ENCODE measurements around the gene AGBL1.

Gene AGBL1

GRCh38 chr15:86772369-86773059 is 692.8 kb downstream of the AGBL1 start:
- H3K9me3 ChIP-seq: no peaks in the 10 kb centered on the region
- no peaks in the 10 kb centered on the region for H3K4me1 ChIP-seq (ENCODE audit: control insufficient read depth in 1 of 2, insufficient read depth in 1 of 2, low read depth in 1 of 2, low read length in 1 of 2)
- H3K36me3 ChIP-seq: no peaks in the 10 kb centered on the region
- no peak overlapping the region for H3K27ac ChIP-seq
- no peak for TF ChIP-seq CTCF (IDR thresholded peaks at IDR 0.05)
- H3K4me3 ChIP-seq (ENCODE audit: low read depth in 1 of 2, low read length in 1 of 2): no peak overlapping the region
- H3K27me3 ChIP-seq: no peaks in the 10 kb centered on the region

- H3K36me3 ChIP-seq: no peaks in the 10 kb centered on the region
- H3K27ac ChIP-seq: no peak overlapping the region
- no peak for TF ChIP-seq CTCF (IDR thresholded peaks at IDR 0.05)
- no peaks in the 10 kb centered on the region for H3K9me3 ChIP-seq
- H3K4me3 ChIP-seq (ENCODE audit: low read depth in 1 of 2, low read length in 1 of 2): no peak overlapping the region
- H3K27me3 ChIP-seq: no peaks in the 10 kb centered on the region
- no peaks in the 10 kb centered on the region for H3K4me1 ChIP-seq (ENCODE audit: control insufficient read depth in 1 of 2, insufficient read depth in 1 of 2, low read depth in 1 of 2, low read length in 1 of 2)
Measured at GRCh38 chr15:86773736-86774135, 694.1 kb downstream of the AGBL1 start.

GRCh38 chr15:86776145-86776544 is 696.5 kb downstream of the AGBL1 start:
- no peak overlapping the region for H3K27ac ChIP-seq
- no peaks in the 10 kb centered on the region for H3K9me3 ChIP-seq
- H3K4me1 ChIP-seq (ENCODE audit: control insufficient read depth in 1 of 2, insufficient read depth in 1 of 2, low read depth in 1 of 2, low read length in 1 of 2): no peaks in the 10 kb centered on the region
- no peak overlapping the region for H3K4me3 ChIP-seq (ENCODE audit: low read depth in 1 of 2, low read length in 1 of 2)
- H3K36me3 ChIP-seq: no peaks in the 10 kb centered on the region
- H3K27me3 ChIP-seq: no peaks in the 10 kb centered on the region
- TF ChIP-seq CTCF (IDR thresholded peaks at IDR 0.05): no peak

- no peak overlapping the region for H3K4me3 ChIP-seq (ENCODE audit: low read depth in 1 of 2, low read length in 1 of 2)
- H3K27ac ChIP-seq: no peak overlapping the region
- TF ChIP-seq CTCF (IDR thresholded peaks at IDR 0.05): no peak
- no peaks in the 10 kb centered on the region for H3K9me3 ChIP-seq
- H3K36me3 ChIP-seq: no peaks in the 10 kb centered on the region
- no peaks in the 10 kb centered on the region for H3K27me3 ChIP-seq
- H3K4me1 ChIP-seq (ENCODE audit: control insufficient read depth in 1 of 2, insufficient read depth in 1 of 2, low read depth in 1 of 2, low read length in 1 of 2): no peaks in the 10 kb centered on the region
Measured at GRCh38 chr15:86796521-86796920, 716.9 kb downstream of the AGBL1 start.

- H3K4me3 ChIP-seq (ENCODE audit: low read depth in 1 of 2, low read length in 1 of 2): no peak overlapping the region
- H3K27ac ChIP-seq: no peak overlapping the region
- H3K36me3 ChIP-seq: no peaks in the 10 kb centered on the region
- no peaks in the 10 kb centered on the region for H3K4me1 ChIP-seq (ENCODE audit: control insufficient read depth in 1 of 2, insufficient read depth in 1 of 2, low read depth in 1 of 2, low read length in 1 of 2)
- no peaks in the 10 kb centered on the region for H3K9me3 ChIP-seq
- TF ChIP-seq CTCF (IDR thresholded peaks at IDR 0.05): no peak
- no peaks in the 10 kb centered on the region for H3K27me3 ChIP-seq
Measured at GRCh38 chr15:86797135-86797534, 717.5 kb downstream of the AGBL1 start.
